ENCODE results near the gene AGO1. TPM values are rescaled to one million over a fixed set of nuclear protein-coding genes. Genes with fewer than 3 reads are reported as not detected.

The AGO1 gene
- total RNA-seq, 1 donor from 2014 or later, result 21.9 TPM

DNA sequence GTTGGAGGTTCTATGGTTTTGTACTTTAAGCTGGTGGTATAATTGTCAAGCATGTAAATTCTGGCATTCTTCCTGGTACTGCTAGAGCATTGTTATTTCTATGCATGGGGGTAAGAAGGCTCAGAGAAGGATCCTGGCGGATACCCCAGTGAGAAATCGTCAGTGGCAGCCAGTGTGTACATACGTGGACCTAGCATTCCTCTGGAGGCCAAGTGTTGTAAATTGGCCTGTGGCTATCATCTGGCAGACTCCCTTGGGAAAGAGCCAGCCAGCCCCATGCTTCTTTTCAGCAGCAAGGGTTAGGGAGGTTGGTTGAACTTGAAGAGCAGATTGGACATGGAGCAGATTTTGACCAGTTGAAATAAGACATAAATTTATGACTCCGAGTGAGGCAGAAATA, 42.7 kb downstream of the AGO1 start:
- DNase-seq (ENCODE audit: low read depth), result no peak
- no peak for TF ChIP-seq CTCF (IDR thresholded peaks at IDR 0.05; ENCODE audit: insufficient read depth, low read length, poor library complexity, severe bottlenecking)

GRCh38 chr1:35927472-35927871, 44.5 kb downstream of the AGO1 start:
- TF ChIP-seq CTCF (IDR thresholded peaks at IDR 0.05; ENCODE audit: insufficient read depth, low read length, poor library complexity, severe bottlenecking), result no peak

More for the DNA sequence above, 42.7 kb downstream of the AGO1 start:
- H3K4me3 ChIP-seq (ENCODE audit: low read depth, low read length), result no peak overlapping the region
- H3K36me3 ChIP-seq (ENCODE audit: control insufficient read depth, insufficient read depth, low read length), result no peaks in the 10 kb centered on the region
- no peaks in the 10 kb centered on the region for H3K27me3 ChIP-seq (ENCODE audit: control insufficient read depth, insufficient read depth, low read length)

DNA sequence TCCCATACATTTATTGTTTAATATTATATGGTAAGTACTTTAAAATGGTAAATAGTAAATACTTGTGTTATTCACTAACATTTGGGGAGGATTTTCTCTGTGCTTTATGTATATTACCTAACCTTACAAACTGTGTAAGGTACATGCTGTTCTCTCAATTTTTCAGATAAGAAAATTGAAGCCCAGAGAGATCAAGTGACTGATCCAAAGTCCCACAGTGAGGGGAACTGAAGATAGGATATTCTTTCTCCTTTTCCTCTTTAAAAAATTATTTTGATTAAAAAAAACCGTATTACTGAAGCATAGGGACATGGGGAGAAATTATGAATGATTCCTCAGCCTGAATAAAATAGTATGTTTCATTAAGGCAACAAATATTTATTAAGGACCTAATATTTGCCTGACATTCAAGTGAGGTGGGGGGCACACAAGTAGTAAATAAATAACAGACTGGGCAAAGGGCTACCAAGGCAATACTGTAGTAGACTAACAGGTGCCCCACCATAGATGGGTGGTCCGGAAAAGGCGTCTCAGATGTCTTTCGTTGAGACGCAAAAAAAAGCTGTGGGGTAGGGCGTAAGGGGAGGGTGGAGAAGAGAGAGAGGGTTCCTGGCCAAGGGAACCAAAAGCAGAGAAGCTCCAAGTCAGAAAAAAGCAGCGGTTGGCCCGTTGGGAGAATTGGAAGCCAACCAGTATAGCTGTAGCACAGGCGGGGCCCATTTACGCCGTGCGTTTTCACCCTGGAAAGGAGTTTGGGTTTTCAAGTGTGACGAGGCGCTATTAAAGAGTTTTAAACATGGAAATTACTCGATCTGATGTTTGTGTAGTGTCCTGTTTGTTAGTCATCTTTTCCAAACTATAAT, 47.0 kb downstream of the AGO1 start:
- Histone ChIP-seq H3K36me3 (ENCODE audit: control insufficient read depth, insufficient read depth, low read length) (no peaks in the 10 kb centered on the region), H3K27me3 (ENCODE audit: control insufficient read depth, insufficient read depth, low read length) (no peaks in the 10 kb centered on the region), H3K4me3 (ENCODE audit: low read depth, low read length) (peak overlapping the region; percentile 81)
- TF ChIP-seq CTCF (IDR thresholded peaks at IDR 0.05; ENCODE audit: insufficient read depth, low read length, poor library complexity, severe bottlenecking), result no peak
- DNase-seq (ENCODE audit: low read depth), result no peak

More at GRCh38 chr1:35927472-35927871, 44.5 kb downstream of the AGO1 start:
- no peaks in the 10 kb centered on the region for H3K27me3 ChIP-seq (ENCODE audit: control insufficient read depth, insufficient read depth, low read length)
- no peaks in the 10 kb centered on the region for H3K36me3 ChIP-seq (ENCODE audit: control insufficient read depth, insufficient read depth, low read length)
- DNase-seq (ENCODE audit: low read depth), result no peak
- no peak overlapping the region for H3K4me3 ChIP-seq (ENCODE audit: low read depth, low read length)

GRCh38 chr1:35930593-35931445, 47.8 kb downstream of the AGO1 start, which contains the start of gene AGO3:
TSS of gene AGO3 (plus strand) at chr1:35931105. CDS start at chr1:35931427, 322 bp downstream.
- TF ChIP-seq CTCF (IDR thresholded peaks at IDR 0.05; ENCODE audit: insufficient read depth, low read length, poor library complexity, severe bottlenecking), result no peak
- H3K4me3 ChIP-seq (ENCODE audit: low read depth, low read length), result peak within 1 kb of the TSS; percentile 81
- H3K36me3 ChIP-seq (ENCODE audit: control insufficient read depth, insufficient read depth, low read length), result no peaks in the 10 kb centered on the region
- DNase-seq (ENCODE audit: low read depth), result peak; percentile 34
- no peaks in the 10 kb centered on the region for H3K27me3 ChIP-seq (ENCODE audit: control insufficient read depth, insufficient read depth, low read length)

DNA sequence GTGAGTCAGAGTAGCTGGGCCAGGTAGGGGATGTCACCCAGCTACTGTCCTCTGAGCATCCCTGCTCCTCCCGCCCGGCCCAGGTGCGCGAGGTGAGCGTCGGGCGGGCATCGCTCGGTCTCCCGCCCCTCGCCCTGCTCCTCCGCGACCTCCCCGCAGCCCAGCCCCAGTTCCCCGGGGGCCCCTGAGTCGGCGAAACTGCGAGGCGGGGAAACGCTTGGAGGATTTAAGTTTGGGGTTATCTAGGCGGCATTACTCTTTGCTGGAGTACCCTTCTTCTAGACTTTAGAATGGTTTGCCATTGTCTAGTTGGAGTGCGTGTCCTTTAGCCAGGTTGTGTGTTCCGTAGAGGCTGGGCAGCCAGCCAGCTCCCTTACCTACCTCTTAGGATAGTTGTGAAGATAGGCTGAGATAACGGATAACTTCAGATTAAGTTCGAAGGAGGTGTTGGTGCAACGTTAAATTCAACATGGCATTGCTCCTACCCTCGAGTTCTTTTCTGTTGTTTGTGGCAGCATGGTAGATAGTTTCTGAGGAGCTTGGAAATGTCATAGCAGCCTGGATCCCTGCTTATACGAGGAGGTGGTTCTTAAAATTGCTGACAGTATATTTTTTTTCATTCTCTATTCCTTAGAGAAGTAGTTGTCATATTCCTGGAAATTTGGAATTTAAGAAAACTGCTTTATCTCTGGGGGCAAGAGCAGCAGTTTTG, 48.6 kb downstream of the AGO1 start:
- no peak for TF ChIP-seq CTCF (IDR thresholded peaks at IDR 0.05; ENCODE audit: insufficient read depth, low read length, poor library complexity, severe bottlenecking)
- DNase-seq (ENCODE audit: low read depth), result no peak
- H3K4me3 ChIP-seq (ENCODE audit: low read depth, low read length), result peak overlapping the region; percentile 81
- H3K36me3 ChIP-seq (ENCODE audit: control insufficient read depth, insufficient read depth, low read length), result no peaks in the 10 kb centered on the region
- H3K27me3 ChIP-seq (ENCODE audit: control insufficient read depth, insufficient read depth, low read length), result no peaks in the 10 kb centered on the region

Data from kidney epithelial cell (primary cell).